ENCODE measurements around the gene BID. TPM values are rescaled to one million over a fixed set of nuclear protein-coding genes. Genes with fewer than 3 reads are reported as not detected.

The BID gene
- total RNA-seq, 2 donors from 2014 or later = 18.1 to 21.0 TPM

DNA sequence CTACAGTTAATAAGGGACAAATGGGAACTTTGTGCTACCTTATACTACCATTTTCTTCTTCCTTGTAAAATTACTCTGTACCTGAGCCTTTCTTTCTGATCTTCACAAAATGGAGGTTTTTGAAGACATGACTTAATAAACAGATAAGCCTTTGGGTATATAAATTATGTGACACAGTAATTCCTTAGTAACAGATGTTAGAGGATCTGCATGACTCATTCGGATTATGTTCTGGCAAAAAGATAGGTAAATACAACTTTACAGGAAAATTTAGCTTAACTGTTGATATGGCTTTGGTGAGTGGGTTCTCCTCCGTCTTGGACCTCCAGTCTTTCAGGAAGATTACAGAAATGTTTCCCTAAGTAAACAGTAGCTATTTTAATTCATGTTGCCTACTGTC, 61.8 kb downstream of the BID start:
- no peaks in the 10 kb centered on the region for H3K9me3 ChIP-seq
- no peaks in the 10 kb centered on the region for H3K4me1 ChIP-seq (replicated peaks)
- 52% methylated on average over 2 of the region's 2 CpGs for WGBS
- no peak overlapping the region for H3K4me3 ChIP-seq
- no peaks in the 10 kb centered on the region for H3K36me3 ChIP-seq
- H3K27ac ChIP-seq = no peak overlapping the region
- intact Hi-C loops (cut with DNase I) = no loop called here
- DNase-seq (ENCODE audit: low spot score) = no peak
- TF ChIP-seq POLR2A (IDR thresholded peaks at IDR 0.05) (no peak), POLR2AphosphoS5 (IDR thresholded peaks at IDR 0.05) (no peak)
- TF ChIP-seq, protein P1, sequence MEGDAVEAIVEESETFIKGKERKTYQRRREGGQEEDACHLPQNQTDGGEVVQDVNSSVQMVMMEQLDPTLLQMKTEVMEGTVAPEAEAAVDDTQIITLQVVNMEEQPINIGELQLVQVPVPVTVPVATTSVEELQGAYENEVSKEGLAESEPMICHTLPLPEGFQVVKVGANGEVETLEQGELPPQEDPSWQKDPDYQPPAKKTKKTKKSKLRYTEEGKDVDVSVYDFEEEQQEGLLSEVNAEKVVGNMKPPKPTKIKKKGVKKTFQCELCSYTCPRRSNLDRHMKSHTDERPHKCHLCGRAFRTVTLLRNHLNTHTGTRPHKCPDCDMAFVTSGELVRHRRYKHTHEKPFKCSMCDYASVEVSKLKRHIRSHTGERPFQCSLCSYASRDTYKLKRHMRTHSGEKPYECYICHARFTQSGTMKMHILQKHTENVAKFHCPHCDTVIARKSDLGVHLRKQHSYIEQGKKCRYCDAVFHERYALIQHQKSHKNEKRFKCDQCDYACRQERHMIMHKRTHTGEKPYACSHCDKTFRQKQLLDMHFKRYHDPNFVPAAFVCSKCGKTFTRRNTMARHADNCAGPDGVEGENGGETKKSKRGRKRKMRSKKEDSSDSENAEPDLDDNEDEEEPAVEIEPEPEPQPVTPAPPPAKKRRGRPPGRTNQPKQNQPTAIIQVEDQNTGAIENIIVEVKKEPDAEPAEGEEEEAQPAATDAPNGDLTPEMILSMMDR (IDR thresholded peaks at IDR 0.05) = no peak
- no peaks in the 10 kb centered on the region for H3K27me3 ChIP-seq (replicated peaks; ENCODE audit: insufficient read depth)

DNA sequence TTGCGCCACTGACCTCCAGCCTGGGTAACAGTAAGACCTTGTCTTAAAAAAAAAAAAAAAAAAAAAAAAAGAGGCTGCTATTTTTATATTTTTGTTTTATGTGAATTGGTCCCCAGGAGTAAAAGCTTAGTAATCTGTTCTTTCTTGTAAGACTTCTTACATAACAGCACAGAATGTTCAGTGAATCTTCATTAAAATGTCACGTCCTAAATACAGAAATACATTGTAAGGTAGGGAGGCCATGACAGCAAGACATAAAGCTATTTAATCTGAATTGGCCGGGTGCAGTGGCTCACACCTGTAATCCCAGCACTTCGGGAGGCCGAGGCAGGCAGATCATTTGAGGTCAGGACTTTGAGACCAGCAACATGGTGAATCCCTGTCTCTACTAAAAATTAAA, 64.2 kb downstream of the BID start:
- H3K36me3 ChIP-seq = no peaks in the 10 kb centered on the region
- WGBS = 86% methylated on average over 5 of the region's 5 CpGs
- no peaks in the 10 kb centered on the region for H3K9me3 ChIP-seq
- H3K4me1 ChIP-seq (replicated peaks) = no peaks in the 10 kb centered on the region
- H3K4me3 ChIP-seq = no peak overlapping the region
- H3K27ac ChIP-seq = no peak overlapping the region
- H3K27me3 ChIP-seq (replicated peaks; ENCODE audit: insufficient read depth) = no peaks in the 10 kb centered on the region
- DNase-seq (ENCODE audit: low spot score) = no peak
- intact Hi-C loops (cut with DNase I) = no loop called here
- TF ChIP-seq POLR2A (IDR thresholded peaks at IDR 0.05) (no peak), POLR2AphosphoS5 (IDR thresholded peaks at IDR 0.05) (no peak)
- TF ChIP-seq, protein P1 (IDR thresholded peaks at IDR 0.05) = no peak

DNA sequence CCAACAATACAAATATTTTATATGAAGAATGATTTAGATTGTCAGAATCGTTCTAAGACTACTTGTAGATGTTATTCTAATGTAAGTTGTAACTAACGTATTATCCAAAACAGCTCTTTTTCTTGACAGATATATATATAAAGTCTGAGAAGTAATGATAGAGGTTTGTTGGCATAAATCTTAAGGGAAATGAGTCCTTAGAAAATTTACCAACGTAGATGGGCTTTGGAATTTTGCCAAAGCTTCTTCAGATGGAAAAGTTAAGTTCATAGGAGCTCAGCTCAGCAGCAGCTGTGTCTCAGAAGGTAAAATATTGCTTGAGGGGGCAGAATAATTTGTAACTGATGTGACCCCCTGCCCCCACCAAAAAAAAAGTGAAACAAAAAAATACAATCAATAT, 66.7 kb downstream of the BID start:
- Histone ChIP-seq H3K9me3 (no peaks in the 10 kb centered on the region), H3K4me1 (replicated peaks) (no peaks in the 10 kb centered on the region), H3K27me3 (replicated peaks; ENCODE audit: insufficient read depth) (no peaks in the 10 kb centered on the region), H3K4me3 (no peak overlapping the region), H3K27ac (peak overlapping the region in 1 of 2 donors; percentile 79), H3K36me3 (no peaks in the 10 kb centered on the region)
- intact Hi-C loops (cut with DNase I) = no loop called here
- TF ChIP-seq, protein P1 (IDR thresholded peaks at IDR 0.05) = no peak
- TF ChIP-seq POLR2AphosphoS5 (IDR thresholded peaks at IDR 0.05) (no peak), POLR2A (IDR thresholded peaks at IDR 0.05) (no peak)
- 49% methylated on average over 3 of the region's 3 CpGs for whole genome bisulfite sequencing
- no peak for DNase-seq (ENCODE audit: low spot score)

DNA sequence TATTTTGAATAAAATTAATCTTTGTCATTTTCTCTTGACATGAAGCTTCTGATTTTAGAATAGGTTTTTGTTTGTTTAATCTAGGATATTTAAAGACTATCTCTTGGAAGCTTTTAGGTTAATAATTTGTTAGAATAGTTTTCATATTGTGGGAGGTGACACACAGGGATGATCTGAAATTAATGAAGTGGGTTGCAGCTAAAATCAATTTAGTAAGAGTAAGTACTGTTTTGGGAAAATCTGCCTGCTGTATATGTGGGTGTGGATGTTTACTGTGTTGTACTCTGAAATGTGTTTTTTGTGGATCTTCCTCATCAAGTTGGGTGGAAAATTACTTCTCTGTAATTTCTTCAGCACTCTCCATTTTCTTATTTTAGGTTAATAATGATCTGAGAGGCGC, 67.3 kb downstream of the BID start:
- peak overlapping the region; percentile 11 to 23 for H3K4me3 ChIP-seq
- H3K27me3 ChIP-seq (replicated peaks; ENCODE audit: insufficient read depth) = no peaks in the 10 kb centered on the region
- H3K4me1 ChIP-seq (replicated peaks) = no peaks in the 10 kb centered on the region
- no peak for DNase-seq (ENCODE audit: low spot score)
- no peaks in the 10 kb centered on the region for H3K36me3 ChIP-seq
- no peak for TF ChIP-seq POLR2A (IDR thresholded peaks at IDR 0.05)
- TF ChIP-seq, protein P1 (IDR thresholded peaks at IDR 0.05) = no peak
- TF ChIP-seq POLR2AphosphoS5 (IDR thresholded peaks at IDR 0.05) = no peak
- 93% methylated on average over 1 of the region's 1 CpG for WGBS
- intact Hi-C loops (cut with DNase I) = no loop called here
- H3K27ac ChIP-seq = peak overlapping the region; percentile 72 to 79
- H3K9me3 ChIP-seq = no peaks in the 10 kb centered on the region

DNA sequence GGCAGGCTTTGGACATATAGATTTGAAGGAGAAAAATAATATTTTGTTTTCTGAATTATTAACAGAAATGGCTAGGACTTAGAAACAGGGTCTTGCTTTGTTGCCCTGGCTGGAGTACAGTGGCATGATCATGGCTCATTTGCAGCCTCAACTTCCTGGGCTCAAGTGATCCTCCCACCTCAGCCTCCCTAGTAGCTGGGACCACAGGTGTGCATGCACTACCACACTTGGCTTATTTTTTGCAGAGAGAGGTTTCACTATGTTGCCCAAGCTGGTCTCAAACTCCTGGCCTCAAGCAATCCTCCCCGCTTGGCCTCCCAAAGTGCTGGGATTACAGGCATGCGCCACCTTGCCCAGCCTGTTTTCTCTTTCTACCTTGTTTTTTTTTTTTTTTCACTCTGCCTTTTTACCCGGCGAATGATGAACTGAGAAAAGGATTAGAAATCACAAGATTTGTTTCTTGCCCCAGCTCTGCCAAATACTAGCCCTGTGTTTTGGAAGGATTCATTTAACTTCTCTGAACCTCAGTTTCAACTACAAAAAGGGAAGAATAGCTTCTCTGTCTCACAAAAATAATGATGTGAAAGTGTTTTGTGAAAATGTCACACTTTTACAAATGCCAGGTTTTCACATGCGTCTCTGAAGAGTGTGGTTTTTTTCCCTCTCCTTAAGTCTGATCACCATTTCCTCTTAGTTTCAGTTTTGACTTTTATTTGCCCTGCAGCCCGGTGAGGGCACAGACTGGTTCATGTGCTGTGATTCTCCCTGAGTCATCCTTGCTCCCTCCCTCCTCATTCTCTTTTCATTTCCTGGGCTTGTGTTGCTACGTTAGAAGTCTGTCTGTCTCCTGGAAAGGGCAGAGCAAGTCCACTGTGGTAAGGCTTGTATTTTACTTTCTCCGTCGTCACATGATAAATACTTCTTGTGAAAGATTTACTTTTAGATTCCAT, 68.0 kb downstream of the BID start:
- H3K36me3 ChIP-seq = no peaks in the 10 kb centered on the region
- no peaks in the 10 kb centered on the region for H3K27me3 ChIP-seq (replicated peaks; ENCODE audit: insufficient read depth)
- peak; percentile 68 for DNase-seq (ENCODE audit: low spot score)
- TF ChIP-seq POLR2AphosphoS5 (IDR thresholded peaks at IDR 0.05) (peak; percentile 87), POLR2A (IDR thresholded peaks at IDR 0.05) (peak; percentile 29)
- TF ChIP-seq, protein P1 (IDR thresholded peaks at IDR 0.05) = no peak
- WGBS = 26% methylated on average over 9 of the region's 9 CpGs
- peak overlapping the region; percentile 72 to 79 for H3K27ac ChIP-seq
- no peaks in the 10 kb centered on the region for H3K4me1 ChIP-seq (replicated peaks)
- no peaks in the 10 kb centered on the region for H3K9me3 ChIP-seq
- intact Hi-C loops (cut with DNase I) = no loop called here
- peak overlapping the region; percentile 11 to 23 for H3K4me3 ChIP-seq
